EL (cell line): ENCODE measurements around the gene GCA.
A peak's percentile ranks its signal among the peaks of the same experiment; 100 is the strongest.

Source experiments
- DNase-seq: peaks from one replicate; pipeline ENCODE4 v3.0.0-alpha.2; 2016

Gene GCA

DNA sequence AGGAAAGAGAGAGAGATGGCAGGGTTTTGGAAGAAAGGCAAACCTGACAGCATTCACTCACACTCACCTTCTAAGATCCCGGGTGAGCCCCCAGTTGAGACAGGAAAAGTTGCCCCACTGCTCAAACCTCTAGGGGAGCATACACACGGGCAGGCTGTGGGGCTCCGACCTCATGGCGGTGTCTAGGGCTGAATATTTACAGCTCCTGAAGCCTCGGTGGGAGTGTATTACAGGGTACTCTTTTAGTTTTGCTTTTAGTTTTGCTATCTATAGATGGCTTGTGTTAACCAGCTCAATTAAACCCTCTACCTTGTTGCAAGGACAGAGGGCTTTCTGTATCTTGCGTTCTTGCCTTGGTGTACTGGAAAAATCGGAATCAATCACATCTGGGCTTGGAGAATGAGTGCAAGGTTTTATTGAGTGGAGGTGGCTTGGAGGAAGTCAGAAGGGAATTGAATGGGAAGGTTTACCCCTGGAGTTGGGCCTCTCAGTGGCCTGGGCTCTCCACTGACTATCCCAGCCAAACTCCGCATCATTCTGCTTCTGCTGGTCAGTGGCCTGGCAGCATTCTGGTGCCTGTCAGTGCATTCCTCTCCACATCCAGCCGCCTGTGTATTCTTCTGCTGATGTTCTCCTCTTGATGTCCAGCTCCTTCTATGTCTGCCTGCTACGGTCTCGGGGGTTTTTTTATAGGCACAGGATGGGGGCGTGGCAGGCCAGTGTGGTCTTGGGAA, 15.3 kb upstream of the GCA start:
- DNase-seq: no peak

DNA sequence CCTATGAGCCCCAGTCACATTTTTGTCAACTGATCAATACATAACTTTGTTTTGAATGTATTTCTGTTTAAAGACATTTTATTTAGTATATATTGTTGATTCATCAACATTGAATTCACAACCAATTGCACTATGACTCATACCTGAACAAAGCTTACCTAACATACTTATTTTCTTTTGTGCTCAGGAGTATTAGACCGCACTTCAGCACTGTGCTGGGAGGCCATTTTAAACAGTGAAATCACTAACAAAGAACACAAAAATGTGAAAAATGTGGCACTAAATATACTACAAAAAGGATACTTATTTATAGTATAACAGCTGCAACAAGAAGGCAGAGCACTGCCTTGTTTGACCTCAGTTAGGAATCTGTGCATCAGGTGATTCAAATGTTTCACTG, 13.1 kb upstream of the GCA start:
- no peak for DNase-seq

DNA sequence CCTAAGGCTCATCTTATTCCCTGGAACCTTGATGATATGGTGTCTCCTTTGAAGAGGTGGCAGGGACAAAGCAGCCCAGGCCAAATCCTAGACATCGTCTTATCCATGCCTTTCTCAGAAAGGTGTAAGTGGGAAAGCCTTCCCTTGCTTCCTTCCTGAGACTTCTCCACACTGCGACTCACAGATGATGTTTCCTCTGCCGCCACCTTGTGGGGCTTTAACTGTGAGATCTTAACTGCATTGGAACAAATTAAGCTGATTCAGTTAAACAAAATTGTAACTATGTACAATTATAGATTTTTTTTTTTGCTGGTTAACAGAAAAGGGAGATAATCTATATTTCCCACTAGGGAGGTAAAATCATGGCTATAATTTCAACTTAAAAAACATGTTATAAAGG, 10.0 kb upstream of the GCA start:
- DNase-seq: peak; percentile 45

DNA sequence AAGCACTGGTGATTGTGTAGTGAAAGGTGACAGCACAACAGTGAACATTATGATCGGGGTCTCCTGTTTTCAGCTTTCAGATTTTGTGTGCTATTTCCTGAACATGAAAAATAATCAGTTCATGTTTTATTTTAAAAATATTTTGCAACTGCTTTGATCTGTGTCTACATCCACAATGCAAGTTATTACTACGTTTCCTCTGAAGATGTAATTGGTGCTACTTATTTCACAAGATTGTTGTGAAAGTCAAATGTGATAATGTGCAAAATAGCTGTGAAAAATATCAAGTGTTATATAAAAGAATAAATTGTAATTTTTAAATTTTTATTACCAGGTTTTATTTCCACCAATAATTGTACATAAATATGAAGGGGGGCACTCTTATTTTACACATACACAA, 6.1 kb upstream of the GCA start:
- DNase-seq: no peak

DNA sequence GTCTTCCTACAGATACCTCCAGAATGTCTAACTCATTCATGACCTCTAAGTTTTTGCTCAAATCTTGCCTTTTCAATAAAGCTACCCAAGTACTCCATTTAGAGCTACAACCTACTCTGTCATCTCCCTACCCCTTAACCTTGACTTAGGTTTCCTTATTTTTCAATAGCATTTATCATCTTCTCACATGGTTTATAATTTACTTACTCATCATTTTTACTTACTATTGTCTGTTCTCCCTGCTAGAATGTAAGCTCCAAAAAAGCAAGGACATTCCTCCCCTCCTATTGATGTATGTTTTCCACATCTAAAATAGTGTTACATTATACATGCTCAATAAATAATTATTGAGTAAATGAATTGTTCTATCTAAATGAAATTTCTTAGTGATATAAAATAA, 3.1 kb upstream of the GCA start:
- DNase-seq: no peak

DNA sequence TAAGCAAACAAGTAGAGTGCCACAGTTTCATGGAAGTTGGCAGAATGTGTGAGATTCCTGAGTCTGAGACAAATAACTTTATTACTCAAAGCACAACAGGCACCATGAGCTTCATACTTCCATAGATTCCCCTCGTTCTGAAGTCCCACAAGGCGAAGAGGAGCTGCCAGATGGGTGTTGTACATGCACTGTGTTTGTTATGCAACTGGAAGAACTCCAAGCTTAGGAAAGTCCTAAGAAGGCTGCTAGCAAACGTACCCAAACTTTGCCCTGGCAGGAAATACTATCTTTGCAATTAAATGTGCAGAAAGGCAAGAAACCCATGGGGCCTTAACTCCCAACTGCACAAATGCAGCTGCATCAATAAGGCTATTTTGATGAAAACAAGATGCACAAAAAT, 1.6 kb upstream of the GCA start:
- no peak for DNase-seq

DNA sequence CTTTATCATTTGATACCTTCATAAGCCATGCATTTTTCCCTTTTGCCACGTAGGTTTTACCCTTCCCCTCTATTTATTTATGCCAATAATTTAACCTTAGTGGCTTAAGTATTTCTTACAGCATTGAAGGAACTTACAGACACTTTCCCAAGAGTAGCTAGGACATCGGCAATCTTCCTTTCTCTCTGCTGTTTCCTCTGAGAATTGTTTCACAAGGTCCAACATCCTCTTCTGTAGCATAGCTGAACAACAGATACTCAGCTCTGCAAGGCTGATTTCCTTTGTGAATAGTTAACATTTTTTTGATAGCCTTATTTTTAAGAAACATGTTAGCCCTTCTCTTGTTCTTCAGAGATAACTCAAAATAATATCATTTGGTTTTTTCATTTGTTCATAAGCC, 1.1 kb upstream of the GCA start:
- DNase-seq: no peak

DNA sequence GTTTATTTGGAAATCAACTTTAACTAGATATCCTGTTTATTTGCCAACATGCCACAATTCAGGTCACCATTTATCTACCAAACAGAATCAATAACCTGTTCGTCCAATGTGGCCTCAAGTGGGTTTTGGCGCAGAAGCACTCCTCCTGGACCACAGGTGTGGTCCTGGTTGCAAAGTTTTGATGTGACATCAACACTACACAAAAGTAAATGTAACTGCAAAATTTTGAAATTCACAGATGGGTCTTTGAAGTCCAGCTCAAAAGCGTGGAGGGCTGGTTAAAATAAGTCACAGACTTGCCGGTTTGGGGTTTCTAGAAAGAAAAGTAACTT, 474 bp upstream of the GCA start:
- no peak for DNase-seq

DNA sequence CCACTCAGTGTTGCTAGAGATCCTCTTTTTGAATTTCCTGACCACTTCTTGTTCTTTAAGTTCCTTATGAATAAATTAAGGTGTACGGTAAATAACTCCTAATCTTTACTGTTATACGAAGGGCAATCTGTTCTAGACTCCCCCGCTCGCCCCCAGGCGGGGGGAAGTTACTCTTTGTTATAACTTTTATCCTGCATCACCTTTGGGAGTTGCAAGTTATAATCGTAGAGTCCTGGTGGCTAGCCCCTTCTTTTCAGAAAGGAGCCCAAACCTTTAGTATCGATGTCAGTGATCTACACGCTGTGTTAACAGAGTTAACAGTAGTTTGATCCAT, 652 bp downstream of the GCA start:
- DNase-seq: no peak

DNA sequence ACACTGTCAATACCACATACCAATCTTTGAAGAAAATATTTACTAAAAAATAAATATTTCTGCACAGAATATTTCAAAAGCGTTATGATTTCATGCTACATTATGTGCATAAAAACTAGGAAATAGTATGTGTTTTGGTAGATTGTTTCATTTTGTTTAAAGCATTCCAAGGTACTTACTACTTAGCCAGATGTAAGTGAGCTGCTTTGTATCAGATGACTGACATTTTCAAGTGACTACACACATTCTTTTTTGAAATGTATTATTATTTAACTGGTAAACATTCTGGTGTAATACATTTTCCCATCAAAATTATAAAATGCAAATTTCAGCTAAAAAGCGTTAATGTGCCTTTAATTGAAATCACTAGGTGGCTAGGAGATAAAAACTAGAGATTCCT, 21.5 kb downstream of the GCA start:
- no peak for DNase-seq

DNA sequence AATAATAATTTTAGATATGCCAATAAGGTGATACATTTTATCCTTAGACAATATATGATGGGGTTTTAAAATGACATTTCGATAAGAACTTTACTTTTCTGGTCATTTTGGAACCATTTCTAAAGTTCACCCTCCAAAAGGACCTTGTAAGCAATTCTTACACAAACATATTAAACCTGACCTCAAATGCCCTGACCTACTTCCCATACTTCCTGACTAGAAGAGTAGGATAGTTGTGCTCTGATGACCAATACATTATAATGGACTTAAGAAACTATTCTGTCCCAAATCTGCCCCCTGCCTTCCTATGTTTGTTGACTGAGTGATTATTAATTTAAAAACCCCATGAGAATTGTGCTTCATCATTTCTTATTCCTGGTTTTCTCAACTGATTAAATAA, 24.6 kb downstream of the GCA start:
- DNase-seq: no peak

DNA sequence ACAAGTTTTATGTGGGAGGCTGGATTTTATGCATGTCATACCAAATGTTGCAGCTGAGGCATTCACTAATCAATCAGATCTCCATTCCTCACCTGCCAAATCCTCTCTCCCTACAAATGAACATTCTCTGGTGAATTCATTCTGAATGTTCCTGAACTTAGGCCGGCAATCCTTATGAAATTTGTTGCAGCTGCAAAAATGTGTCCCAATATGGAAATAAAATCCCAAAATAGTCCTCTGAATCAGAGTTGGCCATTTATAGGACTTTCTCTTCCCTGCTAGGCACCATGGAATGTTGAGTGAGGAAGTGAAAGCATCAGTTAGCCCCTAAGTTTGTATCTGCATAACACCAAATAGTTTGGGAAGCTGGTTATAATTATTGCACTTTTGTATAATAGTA, 25.6 kb downstream of the GCA start:
- DNase-seq: no peak

DNA sequence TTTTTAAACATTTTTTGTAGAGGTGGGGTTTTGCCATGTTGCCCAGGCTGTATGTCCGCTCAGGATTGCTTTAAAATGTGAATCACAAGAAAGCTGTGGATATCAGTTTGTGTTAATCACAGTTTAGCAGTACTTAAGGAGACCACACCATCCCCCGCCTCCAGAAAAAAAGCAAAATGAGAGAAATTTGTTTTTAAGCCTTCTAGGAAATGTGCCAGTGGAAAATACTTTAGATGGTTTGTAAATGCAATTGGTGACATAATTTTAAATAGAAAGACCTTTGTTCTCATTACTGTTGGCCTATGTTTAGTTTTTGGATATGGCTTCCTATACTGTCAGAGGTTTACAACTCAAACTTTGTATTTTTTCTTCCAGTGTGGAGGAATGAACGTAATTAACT, 27.0 kb downstream of the GCA start:
- DNase-seq: no peak

DNA sequence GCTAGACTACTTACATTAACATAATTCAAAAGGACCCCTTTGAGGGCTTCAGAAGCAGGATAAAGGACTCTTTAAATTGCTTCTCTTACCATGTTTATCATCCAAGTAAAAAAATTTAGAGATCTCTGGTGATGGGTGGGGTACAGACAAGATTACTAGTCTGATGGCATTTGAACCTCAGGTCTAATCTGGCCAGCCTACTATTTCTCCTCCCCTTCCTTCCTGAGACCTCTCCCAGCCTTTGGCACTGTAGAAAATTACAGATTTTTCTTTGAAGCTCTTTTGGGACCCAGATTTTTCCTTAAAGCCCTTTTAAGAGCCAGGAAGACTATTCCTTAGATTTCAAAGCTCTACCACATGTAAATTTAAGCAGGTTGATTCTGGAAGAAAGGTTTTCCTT, 28.9 kb downstream of the GCA start:
- DNase-seq: no peak

DNA sequence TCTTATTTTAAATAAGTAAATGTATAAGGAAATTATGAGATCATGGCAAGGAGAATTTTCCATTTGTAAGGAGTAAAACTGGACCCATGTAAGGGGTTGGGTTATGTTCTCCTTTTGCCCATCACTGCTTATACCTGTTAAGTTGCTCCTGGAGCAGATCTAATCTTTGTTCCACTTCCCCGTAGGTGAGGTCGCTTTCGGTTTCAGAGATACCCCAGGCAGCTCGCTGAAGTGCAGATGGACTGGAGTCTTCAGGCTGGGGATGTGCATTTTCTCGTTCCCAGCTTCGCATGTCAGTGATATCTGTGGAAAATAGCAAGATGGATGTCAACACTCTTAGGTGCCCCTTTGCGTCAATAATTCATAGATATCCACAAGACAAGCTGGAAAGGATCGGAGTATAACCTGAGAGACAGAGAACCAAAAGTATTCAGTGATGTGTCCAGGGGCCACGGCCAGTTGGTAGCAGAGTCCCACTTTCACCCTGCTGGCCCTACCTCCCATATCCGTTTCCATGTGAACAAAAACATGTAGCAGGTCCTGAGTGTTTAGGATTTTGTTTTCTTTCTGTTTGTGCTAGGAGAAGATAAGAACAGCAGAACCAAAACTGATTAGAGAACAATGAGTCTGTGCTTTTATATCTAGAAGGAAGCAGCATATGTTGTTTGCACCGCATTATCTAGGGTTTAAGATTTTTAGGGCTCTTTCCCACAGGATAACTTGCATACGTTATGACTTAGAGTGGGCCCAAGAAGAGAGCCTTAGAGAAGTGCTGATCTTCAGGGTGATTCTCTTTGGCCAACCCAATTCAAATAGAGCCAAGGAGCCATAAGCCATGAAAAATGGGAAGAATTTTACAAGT, 36.0 kb downstream of the GCA start:
- DNase-seq: no peak

DNA sequence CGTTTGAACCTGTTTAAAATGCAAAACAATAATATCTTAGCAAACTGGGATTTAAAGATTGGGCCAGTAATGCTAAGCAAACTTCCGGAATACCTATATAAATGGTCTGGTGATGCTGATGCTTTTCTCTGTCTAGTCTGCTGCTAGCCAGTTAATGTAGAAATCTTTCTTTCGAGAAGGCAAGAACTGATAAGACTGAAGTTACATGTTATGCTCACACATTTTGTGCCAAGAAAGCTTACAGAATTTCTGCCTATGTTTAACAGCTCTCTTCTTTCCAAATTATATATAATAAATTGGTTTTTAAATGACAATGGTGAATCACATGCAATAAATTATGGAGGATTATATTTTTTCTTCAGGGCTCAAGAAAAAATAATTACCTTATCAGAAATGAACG, 37.9 kb downstream of the GCA start:
- no peak for DNase-seq

DNA sequence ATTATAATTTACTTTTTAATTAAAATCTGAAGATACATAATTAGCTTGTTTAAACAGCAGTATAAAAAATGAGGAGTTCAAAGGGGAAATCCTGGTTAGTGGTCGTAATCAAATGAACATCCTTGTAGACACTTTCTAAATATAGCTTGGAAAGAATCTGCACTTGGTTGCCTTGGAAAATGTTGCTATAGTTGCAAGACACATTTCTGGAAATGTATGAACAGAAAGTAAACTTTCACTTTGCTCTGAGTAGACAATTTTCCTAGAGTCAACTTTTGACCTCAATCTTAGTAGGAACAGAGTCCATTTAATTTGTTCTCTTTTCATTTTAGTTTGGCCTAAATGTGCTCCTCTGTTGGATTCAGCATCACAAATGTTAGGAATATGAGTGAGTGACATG, 38.3 kb downstream of the GCA start:
- DNase-seq: no peak

DNA sequence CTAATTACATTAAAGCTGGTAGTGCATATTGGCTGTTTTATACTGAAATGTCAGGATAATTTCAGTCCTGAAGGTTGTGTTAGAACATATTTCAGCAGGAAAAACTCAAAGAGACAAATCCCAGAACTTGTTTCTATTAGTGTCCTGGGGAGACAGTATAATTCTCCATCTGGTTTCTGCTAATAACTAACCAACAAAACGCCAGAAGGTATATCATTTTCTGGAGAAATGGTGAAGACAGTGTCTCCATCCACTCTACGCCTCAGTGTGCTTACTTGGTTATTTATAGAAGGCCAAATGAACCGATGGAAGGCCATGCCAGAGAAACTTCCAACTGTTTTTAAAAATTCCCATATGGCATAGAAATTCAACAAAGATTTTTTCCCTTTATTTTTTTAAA, 41.6 kb downstream of the GCA start:
- no peak for DNase-seq

DNA sequence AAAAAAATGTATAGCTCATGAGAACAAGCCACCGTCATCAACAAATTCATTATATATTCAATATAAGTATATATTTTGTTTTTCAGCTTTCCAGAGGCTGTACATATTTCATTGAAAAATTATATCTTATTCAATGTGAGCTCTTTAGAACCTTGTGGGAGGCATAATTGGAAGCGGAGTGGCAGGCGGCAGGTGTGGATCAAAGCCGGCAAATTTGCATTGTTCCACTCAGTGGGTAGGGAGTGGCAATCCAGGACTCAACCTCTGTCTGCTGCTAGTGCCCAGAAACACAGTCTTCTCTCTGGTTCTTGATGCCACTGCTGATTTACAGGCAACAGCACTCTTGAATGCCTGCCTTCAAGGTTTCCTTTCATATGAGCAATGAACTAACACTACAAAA, 46.9 kb downstream of the GCA start:
- DNase-seq: no peak

DNA sequence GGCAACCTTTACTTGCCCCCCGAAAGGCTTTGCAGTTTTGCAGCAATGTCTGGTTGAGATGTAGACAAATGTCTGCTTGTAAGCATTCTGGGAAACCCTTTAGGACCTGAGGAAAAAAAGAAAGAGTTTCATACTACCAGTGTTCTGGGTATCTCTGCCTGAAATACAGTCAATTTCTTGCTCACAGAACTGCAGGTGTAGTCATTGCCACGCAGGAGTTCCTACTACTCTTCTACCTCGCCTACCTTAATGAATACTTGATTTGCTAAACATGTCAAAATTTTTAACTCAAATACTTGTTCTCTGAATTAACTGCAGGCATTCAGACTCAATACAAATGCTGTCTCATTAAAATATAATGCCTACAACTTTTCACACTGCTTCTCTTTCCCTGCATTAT, 56.4 kb downstream of the GCA start:
- no peak for DNase-seq

DNA sequence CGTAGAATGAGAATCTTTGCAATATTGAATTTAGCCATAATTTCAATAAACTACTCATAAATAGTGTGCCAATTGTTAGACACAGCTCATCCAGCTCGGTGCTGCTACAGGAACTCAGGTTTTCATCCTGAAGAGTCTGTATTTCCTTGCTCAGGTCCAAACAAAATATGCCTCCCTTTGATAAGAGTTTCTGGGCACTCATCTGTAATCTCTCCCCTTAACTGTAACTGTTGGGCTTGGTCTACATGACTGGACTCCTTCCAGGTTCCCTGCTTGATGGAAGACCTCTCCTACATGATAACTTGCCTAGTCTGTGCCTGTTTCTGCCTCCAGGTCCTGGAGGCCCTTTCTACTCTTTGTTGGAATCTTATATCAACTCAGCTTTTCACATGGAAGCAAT, 57.9 kb downstream of the GCA start:
- no peak for DNase-seq

DNA sequence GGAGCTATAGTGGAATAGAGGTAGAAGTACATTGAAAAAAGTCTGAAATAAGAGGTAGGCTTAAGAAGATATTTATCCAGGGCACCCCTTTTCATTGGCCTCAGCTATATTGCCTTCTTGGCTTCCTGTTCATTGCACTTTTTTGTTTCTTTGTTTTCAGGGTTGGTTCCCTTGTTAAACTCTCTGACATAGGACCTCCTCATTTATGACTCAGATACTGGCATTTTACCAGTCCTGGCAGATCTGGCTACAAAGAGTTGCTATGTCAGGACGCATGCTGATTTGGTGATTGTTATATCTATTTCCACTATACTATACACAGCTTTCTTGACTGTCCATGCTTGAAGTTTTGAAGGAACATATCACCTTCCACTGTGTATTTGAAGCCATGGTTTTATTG, 60.0 kb downstream of the GCA start:
- DNase-seq: peak; percentile 26
